Endodermal cell (in vitro differentiated cells): ENCODE results near the gene PATZ1. TPM values are rescaled to one million over a fixed set of nuclear protein-coding genes. Genes with fewer than 3 reads are reported as not detected.
A peak's percentile ranks its signal among the peaks of the same experiment; 100 is the strongest.

Experiments
- DNase-seq: peaks from one replicate; pipeline ENCODE4 v3.0.0-alpha.2; 2017
- H3K27ac ChIP-seq: 2 replicates; pipeline ENCODE4 v1.5.1; 2013; ENCODE audit warnings: mild to moderate bottlenecking, low read depth, low read length, moderate library complexity
- H3K27me3 ChIP-seq: 2 replicates; pipeline ENCODE4 v1.6.1; 2013; ENCODE audit warnings: mild to moderate bottlenecking, low read length, moderate library complexity; ENCODE audit not compliant: insufficient read depth, control insufficient read depth, poor library complexity, severe bottlenecking
- H3K36me3 ChIP-seq: 2 replicates; pipeline ENCODE4 v1.7.0; 2013; ENCODE audit warnings: mild to moderate bottlenecking, low read length, moderate library complexity; ENCODE audit not compliant: control insufficient read depth, insufficient read depth
- H3K4me1 ChIP-seq: one replicate; pipeline ENCODE4 v1.7.0; 2013; ENCODE audit warnings: low read length; ENCODE audit not compliant: control insufficient read depth, insufficient read depth
- H3K4me3 ChIP-seq: 2 replicates; pipeline ENCODE4 v1.5.1; 2013; ENCODE audit warnings: mild to moderate bottlenecking, low read length, moderate library complexity
- H3K9ac ChIP-seq: 2 replicates; pipeline ENCODE4 v1.6.1; 2013; ENCODE audit warnings: mild to moderate bottlenecking, low read length, moderate library complexity; ENCODE audit not compliant: poor library complexity, severe bottlenecking; ENCODE audit errors: extremely low read depth
- H3K9me3 ChIP-seq: 2 replicates; pipeline ENCODE4 v1.6.1; 2013; ENCODE audit warnings: mild to moderate bottlenecking, low read length, moderate library complexity; ENCODE audit not compliant: control insufficient read depth
- H3K27ac Mint-ChIP-seq: 2 replicates; pipeline ENCODE4 v1.8.0; 2020; ENCODE audit warnings: mixed read lengths
- H3K27me3 Mint-ChIP-seq: 2 replicates; pipeline ENCODE4 v1.8.0; 2021; ENCODE audit warnings: mild to moderate bottlenecking, mixed read lengths; ENCODE audit not compliant: insufficient read depth
- H3K36me3 Mint-ChIP-seq: 2 replicates; pipeline ENCODE4 v1.8.0; 2020; ENCODE audit warnings: low read depth, mixed read lengths
- H3K4me1 Mint-ChIP-seq: 2 replicates; pipeline ENCODE4 v1.8.0; 2020; ENCODE audit warnings: mixed read lengths
- H3K4me3 Mint-ChIP-seq: 2 replicates; pipeline ENCODE4 v1.8.0; 2020; ENCODE audit warnings: mild to moderate bottlenecking, moderate library complexity, mixed read lengths
- H3K9me3 Mint-ChIP-seq: 2 replicates; pipeline ENCODE4 v1.8.0; 2020; ENCODE audit warnings: mild to moderate bottlenecking, mixed read lengths
- CTCF ChIP-seq: fragments of 200-600 bp; sonication (generic); conservative IDR thresholded peaks from 2 replicates; pipeline ENCODE4 v1.5.0; 2021; ENCODE audit warnings: antibody characterized with exemption, mild to moderate bottlenecking
- WGBS, 2 experiments: methylation state at CpG; one replicate each; pipeline versions ENCODE4 v1.1.5 to v1.1.7; 2013; ENCODE audit warnings: missing lambda C conversion rate in 2 of 2, mixed read lengths in 1 of 2; ENCODE audit not compliant: insufficient coverage in 1 of 2, insufficient read length in 1 of 2; 5-methylcytosine and 5-hydroxymethylcytosine counted together
- total RNA-seq, 2 donors: library from RNA; stranded (reverse); fragmentation: NEBNext Ultra II Directional in 1 of 2; extraction: Animal tissue kit (Norgen Biotek cat#: 25700) in 1 of 2; gene quantifications; 2 replicates in 1 of 2; 3 replicates in 1 of 2; pipeline ENCODE4 v1.2.1, GENCODE V29; 2021

PATZ1 gene
- total RNA-seq, 2 donors from 2014 or later = 49.2 to 57.1 TPM

GRCh38 chr22:31327806-31328543, 18.2 kb downstream of the PATZ1 start:
- peak overlapping the region; percentile 44 for H3K27ac Mint-ChIP-seq
- no peaks in the 10 kb centered on the region for H3K4me1 ChIP-seq
- H3K36me3 Mint-ChIP-seq = peaks cover 78% of the 10 kb centered on the region
- peak; percentile 54 for DNase-seq
- H3K9me3 Mint-ChIP-seq = no peaks in the 10 kb centered on the region
- H3K27me3 ChIP-seq = no peaks in the 10 kb centered on the region
- no peaks in the 10 kb centered on the region for H3K9me3 ChIP-seq
- H3K9ac ChIP-seq = no peak overlapping the region
- H3K36me3 ChIP-seq = peaks cover 93% of the 10 kb centered on the region
- no peaks in the 10 kb centered on the region for H3K27me3 Mint-ChIP-seq
- no peak overlapping the region for H3K4me3 ChIP-seq
- 71 to 93% methylated on average over 3 to 9 of the region's 9 CpGs for WGBS, 2 experiments
- TF ChIP-seq CTCF = no peak
- H3K4me3 Mint-ChIP-seq = no peak overlapping the region
- H3K4me1 Mint-ChIP-seq = peaks cover 2% of the 10 kb centered on the region
- no peak overlapping the region for H3K27ac ChIP-seq

- peaks cover 9% of the 10 kb centered on the region for H3K4me1 Mint-ChIP-seq
- Histone ChIP-seq H3K4me3 (no peak overlapping the region), H3K9me3 (no peaks in the 10 kb centered on the region), H3K36me3 (peaks cover 83% of the 10 kb centered on the region), H3K27me3 (no peaks in the 10 kb centered on the region), H3K4me1 (peaks cover 4% of the 10 kb centered on the region), H3K9ac (no peak overlapping the region), H3K27ac (no peak overlapping the region)
- H3K27me3 Mint-ChIP-seq = no peaks in the 10 kb centered on the region
- H3K9me3 Mint-ChIP-seq = no peaks in the 10 kb centered on the region
- WGBS, 2 experiments = 91 to 94% methylated on average over 7 to 9 of the region's 9 CpGs
- no peak overlapping the region for H3K27ac Mint-ChIP-seq
- peaks cover 67% of the 10 kb centered on the region for H3K36me3 Mint-ChIP-seq
- no peak for TF ChIP-seq CTCF
- H3K4me3 Mint-ChIP-seq = no peak overlapping the region
- DNase-seq = no peak
Measured at GRCh38 chr22:31326877-31327276, 19.3 kb downstream of the PATZ1 start.

- H3K4me1 ChIP-seq = peaks cover 4% of the 10 kb centered on the region
- WGBS, 2 experiments = 96 to 98% methylated on average over 7 to 8 of the region's 8 CpGs
- no peaks in the 10 kb centered on the region for H3K27me3 Mint-ChIP-seq
- peaks cover 9% of the 10 kb centered on the region for H3K4me1 Mint-ChIP-seq
- H3K36me3 ChIP-seq = peaks cover 55% of the 10 kb centered on the region
- H3K36me3 Mint-ChIP-seq = peaks cover 40% of the 10 kb centered on the region
- no peak for DNase-seq
- H3K27me3 ChIP-seq = no peaks in the 10 kb centered on the region
- H3K9me3 ChIP-seq = no peaks in the 10 kb centered on the region
- H3K4me3 ChIP-seq = no peak overlapping the region
- H3K9me3 Mint-ChIP-seq = no peaks in the 10 kb centered on the region
- no peak overlapping the region for H3K27ac ChIP-seq
- no peak overlapping the region for H3K27ac Mint-ChIP-seq
- H3K9ac ChIP-seq = no peak overlapping the region
- no peak overlapping the region for H3K4me3 Mint-ChIP-seq
- no peak for TF ChIP-seq CTCF
Measured at GRCh38 chr22:31323578-31324550, 22.3 kb downstream of the PATZ1 start.
